HG03439 (cell line): ENCODE results near the gene AQP7.
A peak's percentile ranks its signal among the peaks of the same experiment; 100 is the strongest.
"Not testable (repeated sequence)": the region's sequence is repeated elsewhere in the genome, so short reads cannot be mapped to it uniquely, and the experiment has no call there.

ENCODE experiments used
- ATAC-seq: cut with Tn5 transposase; IDR thresholded peaks from one replicate; pipeline ENCODE4 v1.9.1; 2021; ENCODE audit warnings: mild to moderate bottlenecking, moderate library complexity; ENCODE audit not compliant: unreplicated experiment

AQP7 gene

DNA sequence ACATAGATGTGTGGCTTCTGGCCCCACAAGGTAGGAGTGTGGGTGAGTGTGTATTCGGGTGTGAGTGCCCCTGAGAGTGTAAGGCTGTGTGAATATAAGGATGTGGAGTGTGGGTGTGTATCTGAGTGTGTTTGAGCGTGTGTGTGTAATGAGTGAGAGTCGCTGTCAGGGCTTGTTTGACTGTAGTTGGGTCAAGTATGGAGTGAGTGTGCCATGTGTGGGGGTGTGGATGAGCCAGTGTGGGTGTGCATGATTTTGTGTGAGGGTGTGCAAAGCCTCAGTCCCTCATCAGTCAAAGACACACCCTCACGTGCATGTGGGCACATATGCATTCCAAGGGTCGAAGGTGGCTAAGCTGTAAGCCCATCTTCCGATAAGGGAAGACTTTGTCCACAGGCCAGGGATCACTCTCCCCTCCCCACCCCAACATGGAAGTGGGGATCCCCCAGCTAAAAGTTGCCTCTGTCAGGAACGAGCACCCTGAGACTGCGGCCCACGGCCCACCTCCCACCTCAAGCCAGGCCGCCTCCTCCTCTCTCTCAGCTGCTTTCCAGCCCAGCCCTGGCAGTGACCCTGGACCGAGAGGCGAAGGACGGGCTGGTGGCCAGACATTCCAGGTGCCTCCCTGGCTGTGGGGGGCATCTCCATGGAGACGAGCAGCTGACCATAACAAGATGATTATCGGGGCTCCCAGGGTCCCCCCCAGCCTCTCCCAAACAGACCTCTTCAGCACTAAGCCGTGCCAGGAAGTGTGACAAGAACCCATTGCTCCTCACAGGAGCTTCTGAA lies 32.1 kb upstream of the AQP7 start:
- no peak for ATAC-seq

DNA sequence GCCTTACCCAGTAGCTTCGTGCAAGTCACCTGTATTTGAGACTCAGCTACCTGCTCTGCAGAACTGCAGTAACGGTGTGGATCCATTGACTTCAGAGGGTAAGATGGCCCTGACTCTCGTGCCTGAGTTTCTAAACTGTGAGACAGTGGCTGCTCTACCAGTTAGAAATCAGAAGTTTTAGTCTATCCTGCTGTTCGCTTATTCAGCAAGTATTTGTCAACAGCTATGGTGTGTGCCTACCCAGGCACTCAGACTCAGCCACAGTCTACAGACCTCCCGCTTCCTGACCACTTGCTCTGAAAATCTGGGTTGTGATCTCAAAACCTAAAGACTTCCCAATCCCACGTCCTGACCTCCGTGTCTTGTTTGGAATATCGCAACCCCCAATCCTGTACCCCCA lies 31.5 kb upstream of the AQP7 start:
- ATAC-seq, result no peak

DNA sequence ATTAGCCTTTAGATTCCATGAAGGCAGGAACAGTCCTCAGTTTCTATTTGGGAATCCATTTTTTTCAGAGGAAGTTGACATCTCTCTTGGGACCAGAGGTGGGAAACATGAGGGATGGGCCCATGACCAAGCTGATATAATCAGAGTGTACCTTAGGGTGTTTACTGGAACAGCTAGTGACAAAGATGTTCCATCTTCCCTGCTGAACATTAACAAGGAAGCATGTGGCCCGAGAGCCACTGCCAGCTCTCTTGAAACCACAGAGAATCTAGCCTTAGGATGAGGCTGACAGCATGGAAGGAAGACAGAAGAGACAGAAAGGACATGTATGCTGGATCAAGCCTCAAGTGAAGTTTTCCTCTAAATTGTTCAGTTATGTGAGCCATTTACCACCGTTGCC lies 29.1 kb upstream of the AQP7 start:
- ATAC-seq, result no peak

DNA sequence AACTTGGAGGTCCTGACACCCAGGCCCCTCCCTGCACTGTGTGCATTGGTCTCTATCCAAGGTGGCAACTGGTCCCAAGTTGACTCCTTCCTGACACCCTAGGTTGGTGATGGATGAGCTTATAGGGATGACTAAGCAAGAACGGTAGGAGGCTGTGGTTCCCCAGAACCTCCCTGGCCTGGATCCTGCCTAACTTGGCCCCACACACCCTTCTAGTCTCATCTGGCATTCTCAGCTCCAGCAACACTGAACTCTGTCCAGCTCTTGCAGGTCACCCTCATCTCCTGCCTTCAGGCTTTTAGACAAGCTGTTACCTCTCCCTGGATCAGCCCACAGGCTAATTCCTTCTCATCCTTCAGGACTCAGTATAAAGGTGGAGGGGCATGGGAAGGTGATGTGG lies 28.6 kb upstream of the AQP7 start:
- no peak for ATAC-seq

DNA sequence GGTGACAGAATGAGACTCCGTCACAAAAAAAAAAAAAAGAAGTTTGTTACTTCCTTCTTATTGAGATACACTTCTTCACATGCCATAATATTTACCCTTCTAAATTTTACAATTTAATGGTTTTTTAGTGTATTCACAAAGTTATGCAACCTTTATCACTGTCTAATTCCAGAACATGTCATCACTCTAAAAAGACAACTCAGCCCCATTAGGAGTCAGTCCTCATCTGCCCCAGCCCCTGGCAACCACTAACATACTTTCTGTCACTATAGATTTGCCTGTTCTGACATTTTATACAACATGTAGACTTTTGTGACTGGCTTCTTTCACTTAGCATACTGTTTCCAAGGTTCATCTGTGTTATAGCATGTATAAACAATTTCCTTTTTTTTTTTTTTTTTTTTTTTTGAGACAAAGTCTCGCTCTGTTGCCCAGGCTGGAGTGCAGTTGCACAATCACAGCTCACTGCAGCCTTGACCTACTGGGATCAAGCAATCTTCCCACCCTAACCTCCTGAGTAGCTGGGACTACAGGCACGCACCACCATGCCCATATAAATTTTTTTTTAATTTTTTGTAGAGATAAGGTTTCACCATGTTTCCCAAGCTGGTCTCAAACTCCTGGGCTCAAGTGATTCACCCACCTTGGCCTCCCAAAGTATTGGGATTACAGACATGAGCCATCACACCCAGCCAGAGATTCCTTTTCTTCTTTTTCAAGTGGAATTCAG lies 27.1 kb upstream of the AQP7 start:
- ATAC-seq, result no peak

DNA sequence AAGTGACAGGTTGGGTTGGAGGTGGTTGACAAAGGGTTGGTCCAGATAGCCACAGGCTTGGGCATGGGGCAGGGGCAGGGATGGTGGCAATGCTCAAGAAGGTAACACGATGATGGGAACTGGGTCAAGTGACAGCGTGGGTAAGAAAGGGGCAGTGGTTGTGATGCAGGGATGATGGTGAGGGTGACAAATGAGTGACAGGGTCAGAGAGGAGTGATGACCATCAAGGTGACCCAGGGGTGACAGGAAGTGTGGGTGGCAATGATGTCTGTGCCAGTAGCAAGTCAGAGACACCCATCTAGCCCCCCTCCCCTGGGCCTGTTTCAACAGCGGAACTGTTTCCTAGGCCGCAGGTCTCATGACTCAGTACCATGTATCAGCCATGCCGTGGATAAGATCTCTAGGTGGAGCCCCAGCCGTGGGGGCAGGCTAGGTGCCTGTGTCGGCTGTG lies 24.5 kb upstream of the AQP7 start:
- no peak for ATAC-seq

DNA sequence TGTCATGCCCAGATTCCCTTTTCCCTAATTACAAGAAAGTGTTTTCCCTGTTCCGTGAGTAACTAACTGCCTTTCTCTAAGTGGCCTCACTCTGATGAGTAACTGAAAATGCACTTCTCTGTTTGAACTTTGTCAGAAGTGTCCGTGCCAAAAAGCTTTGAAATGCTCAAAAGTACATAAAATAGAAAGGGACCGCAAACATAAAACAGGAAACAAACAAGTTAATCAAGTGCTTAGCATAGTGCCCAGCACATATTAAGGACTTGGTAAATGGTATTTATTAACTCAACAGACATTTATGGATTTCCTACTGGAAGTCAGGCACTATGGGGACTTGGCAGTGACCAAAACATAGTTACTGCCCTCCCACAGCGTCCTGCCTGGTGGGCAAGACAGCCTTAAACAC lies 22.8 kb upstream of the AQP7 start:
- ATAC-seq, result no peak

DNA sequence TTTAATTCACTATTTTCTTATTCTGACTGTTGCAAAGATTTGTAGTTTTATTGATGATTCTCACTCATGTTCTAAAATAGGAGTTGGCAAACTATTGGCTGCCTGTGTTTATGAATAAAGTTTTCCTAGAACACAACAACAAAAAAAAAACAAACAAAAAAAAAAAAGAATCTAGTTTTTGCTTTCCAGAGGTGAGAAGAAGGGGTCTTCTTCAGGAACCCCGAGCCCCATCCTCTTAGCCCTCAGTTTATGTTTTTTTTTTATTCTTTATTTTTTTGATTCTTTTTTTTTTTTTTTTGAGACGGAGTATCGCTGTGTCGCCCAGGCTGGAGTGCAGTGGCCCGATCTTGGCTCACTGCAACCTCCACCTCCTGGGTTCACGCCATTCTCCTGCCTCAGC lies 22.1 kb upstream of the AQP7 start:
- not testable (repeated sequence) for ATAC-seq

DNA sequence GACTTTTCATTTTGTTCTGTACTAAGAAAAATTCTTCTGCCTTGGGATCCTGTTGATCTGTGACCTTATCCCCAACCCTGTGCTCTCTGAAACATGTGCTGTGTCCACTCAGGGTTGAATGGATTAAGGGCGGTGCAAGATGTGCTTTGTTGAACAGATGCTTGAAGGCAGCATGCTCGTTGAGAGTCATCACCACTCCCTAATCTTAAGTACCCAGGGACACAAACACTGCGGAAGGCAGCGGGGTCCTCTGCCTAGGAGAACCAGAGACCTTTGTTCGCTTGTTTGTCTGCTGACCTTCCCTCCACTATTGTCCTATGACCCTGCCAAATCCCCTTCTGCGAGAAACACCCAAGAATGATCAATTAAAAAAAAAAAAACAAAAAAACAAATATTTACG lies 21.7 kb upstream of the AQP7 start:
- not testable (repeated sequence) for ATAC-seq

DNA sequence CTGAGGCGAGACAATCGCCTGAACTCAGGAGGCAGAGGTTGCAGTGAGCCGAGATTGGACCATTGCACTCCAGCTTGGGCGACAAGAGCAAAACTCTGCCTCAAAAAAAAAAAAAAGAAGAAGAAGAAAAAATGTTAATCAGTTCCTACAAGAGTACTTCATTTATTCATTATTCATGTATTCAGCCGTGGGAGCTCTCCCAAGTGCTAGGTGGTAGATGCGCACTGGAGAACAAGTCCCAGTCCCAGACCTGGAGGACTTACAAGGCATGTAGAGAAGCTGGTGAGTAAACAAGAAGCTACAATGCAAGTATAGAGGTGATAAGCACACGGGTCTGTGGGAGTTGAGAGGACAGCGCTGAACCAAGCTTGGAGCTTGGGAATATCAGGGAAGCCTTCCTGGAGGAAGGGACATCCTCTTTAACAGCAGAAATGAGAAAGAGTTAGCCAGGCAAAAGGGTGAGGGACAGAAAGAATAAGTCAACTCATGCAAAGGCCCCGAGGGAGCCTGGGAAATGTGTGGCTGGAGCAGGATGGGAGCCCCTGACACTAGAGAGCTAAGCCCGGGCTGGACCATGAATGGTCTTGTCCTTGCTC lies 17.4 kb upstream of the AQP7 start:
- no peak for ATAC-seq

DNA sequence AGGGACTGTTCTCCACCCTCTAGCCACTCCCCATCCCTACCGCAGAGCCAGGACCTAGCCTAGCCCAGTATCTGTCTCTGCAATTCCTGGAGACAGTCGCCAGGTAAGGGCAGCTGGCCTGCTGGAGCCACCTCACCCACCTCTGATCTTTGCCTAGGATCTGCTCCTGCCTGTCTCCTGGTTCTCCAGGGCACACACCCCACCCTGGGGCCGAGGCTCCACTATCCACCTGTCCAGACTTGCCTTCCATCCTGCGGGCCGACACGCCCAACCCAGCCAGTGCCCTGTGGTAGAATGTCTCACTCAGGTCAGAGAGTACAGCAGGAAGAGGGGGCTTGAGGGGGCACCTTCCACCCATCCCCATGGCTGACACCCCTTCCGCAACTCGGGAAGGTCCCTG lies 15.7 kb upstream of the AQP7 start:
- no peak for ATAC-seq

DNA sequence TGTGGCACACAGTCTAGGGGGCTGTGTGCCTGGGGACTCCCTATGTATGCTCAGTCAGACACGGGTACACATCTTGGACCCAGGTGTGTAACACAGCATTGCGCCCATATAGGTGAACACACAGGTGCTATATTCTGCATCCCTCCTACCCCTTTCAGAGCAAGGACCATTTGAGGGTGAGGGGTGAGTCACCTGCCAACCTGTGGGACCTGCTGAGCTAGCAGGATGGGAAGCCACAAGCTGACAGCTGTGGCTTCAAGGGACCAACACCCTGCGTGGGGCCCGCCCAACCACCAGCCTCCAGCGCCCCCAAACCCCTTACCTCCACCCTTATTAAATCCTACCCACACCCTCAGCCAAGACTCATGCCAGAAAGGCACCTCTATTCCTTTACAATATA lies 14.6 kb upstream of the AQP7 start:
- no peak for ATAC-seq

DNA sequence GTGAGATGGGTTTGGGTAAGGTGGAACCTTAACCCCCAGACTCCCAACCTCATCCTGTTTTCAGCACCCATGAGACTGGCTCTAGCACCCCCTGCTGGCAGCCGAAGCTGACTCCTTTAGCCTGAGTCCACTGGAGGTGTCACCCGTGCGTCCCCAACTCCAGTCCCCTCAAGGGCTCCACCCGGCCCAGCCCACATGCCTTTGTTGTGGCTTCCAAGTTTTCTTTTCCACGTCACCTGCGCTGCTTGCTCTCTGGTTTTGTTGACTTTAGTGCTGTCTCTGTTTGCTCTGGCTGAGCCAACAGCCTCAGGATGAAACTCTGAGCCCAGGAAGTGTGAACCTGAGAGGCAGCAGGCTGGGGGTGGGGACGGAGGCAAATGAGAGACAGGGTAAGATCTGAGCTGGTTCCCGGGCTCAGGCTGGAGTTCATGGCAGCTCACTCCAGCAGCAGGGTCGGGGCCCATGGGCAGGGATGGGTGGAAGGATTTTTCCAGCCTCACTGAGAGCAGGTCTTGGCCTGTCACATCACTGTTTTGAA lies 13.2 kb upstream of the AQP7 start:
- peak; percentile 47 for ATAC-seq

DNA sequence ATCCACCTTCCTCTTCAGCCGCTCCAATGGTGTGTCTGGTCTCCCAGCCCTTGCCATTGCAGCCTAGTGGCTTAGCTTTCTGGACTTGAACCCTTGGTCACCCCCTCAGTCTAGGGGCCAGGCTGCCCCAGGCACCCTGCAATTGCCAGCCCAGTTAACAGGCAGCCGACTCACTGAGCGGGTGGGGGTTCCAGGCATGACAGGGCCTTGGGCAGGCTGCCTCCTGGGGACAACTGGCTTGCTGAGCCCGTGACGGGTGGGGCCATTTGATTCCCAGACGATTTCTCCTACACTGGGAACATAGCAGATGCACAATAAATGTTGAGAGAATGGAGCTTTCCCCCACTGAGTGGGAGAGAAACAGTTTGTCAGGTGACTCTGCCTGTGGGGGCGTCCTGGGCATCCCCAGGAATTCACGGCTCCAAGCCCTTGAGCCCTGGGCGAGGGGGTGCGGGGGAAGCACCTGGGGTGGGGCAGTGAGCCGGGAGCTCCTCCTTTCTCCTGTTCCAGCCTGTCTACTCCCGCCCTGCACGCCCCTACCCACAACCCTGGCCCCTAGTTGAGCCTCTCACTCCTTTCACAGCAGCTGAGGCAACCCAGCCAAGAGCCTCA lies 12.6 kb upstream of the AQP7 start:
- ATAC-seq, result peak; percentile 15

DNA sequence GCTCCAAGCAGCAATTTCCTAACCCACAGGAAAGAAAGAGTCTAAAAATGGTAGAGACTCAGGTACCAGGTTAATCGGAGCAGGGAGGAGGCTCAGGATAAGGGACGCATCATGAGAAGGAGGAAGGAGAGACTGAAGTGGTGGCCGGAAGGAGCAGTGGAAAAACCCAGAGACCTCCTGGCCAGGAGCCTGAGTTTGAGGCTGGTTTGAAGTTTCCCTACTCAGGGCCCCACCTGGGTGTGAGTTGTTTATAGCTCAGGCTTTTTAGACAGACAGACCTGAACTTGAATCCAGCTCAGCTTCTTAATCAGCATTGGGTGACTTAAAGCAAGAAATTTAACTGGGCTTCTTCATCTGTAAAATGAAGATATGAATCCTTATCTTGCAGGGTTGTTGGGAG lies 11.9 kb upstream of the AQP7 start:
- ATAC-seq, result no peak

DNA sequence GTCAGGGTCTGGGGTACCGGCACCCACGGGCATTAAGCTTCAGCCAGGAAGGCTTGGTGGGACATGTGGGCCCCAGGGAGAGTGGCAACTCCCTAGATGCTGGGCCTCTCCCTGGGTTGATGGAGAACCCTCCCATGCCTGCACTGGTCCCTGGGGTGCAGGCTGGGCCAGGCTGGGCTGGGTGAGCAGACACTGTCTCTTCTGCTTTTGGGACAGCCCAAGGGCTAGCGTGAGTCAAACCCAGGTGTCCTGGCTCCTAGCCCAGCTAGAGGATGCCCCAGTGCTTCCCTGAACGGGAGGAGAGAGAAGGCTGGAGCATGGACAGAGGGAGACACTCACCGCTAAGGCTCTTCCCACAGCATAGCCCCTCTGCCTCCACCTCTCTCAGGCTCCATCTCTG lies 5.7 kb upstream of the AQP7 start:
- ATAC-seq, result no peak

DNA sequence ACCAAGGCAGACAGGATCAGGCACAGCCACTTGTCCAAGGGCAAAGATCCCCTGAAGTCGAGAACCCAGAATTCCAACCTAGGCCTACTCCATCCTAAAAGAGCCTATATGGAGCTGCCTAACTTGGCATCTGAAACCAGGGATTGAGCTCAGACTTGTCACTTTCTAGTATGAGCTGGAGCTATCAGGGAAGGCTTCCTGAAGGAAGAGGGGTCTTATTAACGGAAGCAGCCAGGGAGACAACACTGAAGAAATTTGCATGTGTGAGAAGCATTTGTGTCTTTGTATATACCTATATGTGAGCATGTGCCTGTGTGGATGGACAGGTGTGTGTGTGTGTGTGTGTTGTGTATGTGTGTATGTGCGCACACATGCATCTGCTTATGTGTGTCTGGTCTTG lies 4.7 kb upstream of the AQP7 start:
- ATAC-seq, result no peak

DNA sequence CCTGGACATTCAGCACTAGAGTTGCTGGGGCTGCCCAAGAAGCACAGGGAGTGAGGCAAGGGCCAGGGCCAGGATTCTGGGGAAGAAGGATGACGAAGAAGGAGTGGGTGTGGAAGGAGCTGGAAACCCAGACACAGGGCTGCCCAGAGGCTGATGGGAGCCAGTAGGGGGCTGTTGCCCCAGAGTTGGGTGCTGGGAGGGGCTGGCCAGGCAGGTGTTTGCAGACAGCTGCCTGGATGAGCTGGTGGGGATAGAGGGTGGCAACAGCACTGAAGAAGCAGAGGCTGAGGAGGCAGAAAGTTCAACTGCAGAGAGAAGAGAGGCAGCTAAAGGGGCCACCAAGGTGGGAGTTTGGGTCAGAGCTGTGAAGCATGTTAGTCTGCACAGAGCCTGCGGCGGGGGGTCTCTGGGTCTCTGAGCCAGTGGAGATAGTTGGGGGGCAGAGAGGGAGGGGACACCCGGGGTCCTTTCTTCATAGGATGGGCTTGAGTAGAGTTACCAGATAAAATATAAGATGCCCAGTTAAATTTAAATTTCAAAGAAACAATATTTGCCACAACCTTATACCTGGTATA lies 2.5 kb upstream of the AQP7 start:
- ATAC-seq, result no peak

DNA sequence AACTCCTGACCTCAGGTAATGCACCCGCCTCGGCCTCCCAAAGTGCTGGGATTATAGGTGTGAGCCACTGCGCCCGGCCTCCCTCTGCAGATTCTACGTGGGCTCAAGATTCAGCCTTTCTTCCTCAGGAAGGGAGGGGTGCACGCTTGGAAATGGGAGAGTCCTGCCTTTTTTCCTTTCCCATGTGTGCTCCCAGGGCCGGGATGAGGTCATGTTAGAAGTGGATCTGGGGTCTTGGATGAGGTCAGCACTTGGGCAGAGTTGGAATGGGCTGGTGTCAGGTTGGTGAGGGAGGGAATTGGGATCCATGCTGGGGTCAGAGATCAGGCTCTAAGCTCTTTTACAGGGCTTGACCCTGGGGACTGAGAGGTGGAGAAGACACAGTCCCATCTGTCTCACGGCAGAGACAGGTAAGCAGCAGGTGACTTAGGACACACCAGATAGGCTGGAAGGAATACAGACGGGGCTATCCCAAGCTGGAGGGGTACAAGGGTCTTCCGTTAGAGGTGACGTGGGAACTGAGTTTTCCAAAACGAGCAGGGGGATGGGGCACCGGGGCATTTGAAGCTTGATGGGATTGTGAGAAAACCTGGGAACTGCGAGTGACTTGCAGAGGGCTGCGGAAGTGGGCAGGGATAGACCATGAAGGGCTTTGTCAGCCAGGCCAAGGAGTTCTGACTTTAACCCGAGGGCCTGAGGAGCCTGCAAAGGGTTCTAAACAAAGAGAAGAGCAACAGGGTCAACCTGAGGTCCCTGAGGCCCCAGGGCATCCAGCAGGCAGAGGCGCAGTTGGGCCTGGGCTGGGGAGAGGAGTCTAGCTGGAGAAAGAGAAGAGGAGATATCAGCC lies 1.8 kb upstream of the AQP7 start:
- no peak for ATAC-seq

DNA sequence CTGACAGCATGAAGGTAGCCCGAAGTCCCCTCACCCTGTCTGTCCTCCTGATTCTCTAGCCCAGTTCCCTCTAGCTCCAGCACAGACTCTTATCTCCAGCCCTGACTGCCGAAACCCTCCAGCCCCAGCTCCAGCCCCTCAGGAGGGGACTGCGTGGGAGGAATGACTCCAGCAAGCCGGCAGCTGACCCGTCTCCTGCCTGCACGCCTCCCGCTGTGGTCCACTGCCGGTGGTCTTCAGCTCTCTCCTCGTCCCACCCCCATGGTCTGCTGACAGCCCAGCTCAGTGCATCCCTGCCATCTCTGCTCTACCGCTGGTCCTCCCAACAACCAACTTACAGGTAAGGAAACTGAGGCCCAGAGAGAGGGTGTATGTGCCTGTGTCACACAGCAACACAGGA lies 559 bp downstream of the AQP7 start:
- not testable (repeated sequence) for ATAC-seq
